Activated naive CD8-positive, alpha-beta T cell treated with anti-CD3 and anti-CD28 coated beads, Interleukin-2, amount 10 ng/mL, durations not matched to agents 7 days and 5 days (primary cell): ENCODE results near the gene ZNF333. TPM values are rescaled to one million over a fixed set of nuclear protein-coding genes. Genes with fewer than 3 reads are reported as not detected.
"Not testable (repeated sequence)": the region's sequence is repeated elsewhere in the genome, so short reads cannot be mapped to it uniquely, and the experiment has no call there.

Experiments used
- ATAC-seq: fragments of 150-1000 bp; cut with Tn5 transposase; one replicate; pipeline ENCODE4 v1.10.0; 2021; ENCODE audit warnings: low read depth, moderate library complexity
- POLR2A ChIA-PET: fragments of 350-600 bp; sonication (Branson Sonifier 250); formaldehyde crosslinking; loops from one replicate; lab custom pipeline; 2021; ENCODE audit warnings: antibody characterized with exemption; lab: Charles Lee
- DNase-seq: peaks from one replicate; pipeline ENCODE4 v3.0.0; 2021
- H3K27ac Mint-ChIP-seq: one replicate; pipeline ENCODE4 v1.8.0; 2022; ENCODE audit warnings: mild to moderate bottlenecking, mixed read lengths
- H3K27me3 Mint-ChIP-seq: one replicate; pipeline ENCODE4 v1.8.0; 2022; ENCODE audit warnings: mild to moderate bottlenecking, moderate library complexity, mixed read lengths
- H3K36me3 Mint-ChIP-seq: one replicate; pipeline ENCODE4 v1.8.0; 2021; ENCODE audit warnings: mild to moderate bottlenecking, mixed read lengths
- H3K4me1 Mint-ChIP-seq: one replicate; pipeline ENCODE4 v1.8.0; 2021; ENCODE audit warnings: mixed read lengths
- H3K4me3 Mint-ChIP-seq: one replicate; pipeline ENCODE4 v1.8.0; 2022; ENCODE audit warnings: mild to moderate bottlenecking, moderate library complexity, mixed read lengths
- H3K9me3 Mint-ChIP-seq: one replicate; pipeline ENCODE4 v1.8.0; 2021; ENCODE audit warnings: mixed read lengths
- total RNA-seq, 2 experiments: library from RNA; stranded (reverse); gene quantifications; one replicate each; pipeline ENCODE4 v1.2.3, GENCODE V29; 2021

ZNF333 gene
- total RNA-seq, 2 experiments from 2014 or later: 16.8 to 19.0 TPM

DNA sequence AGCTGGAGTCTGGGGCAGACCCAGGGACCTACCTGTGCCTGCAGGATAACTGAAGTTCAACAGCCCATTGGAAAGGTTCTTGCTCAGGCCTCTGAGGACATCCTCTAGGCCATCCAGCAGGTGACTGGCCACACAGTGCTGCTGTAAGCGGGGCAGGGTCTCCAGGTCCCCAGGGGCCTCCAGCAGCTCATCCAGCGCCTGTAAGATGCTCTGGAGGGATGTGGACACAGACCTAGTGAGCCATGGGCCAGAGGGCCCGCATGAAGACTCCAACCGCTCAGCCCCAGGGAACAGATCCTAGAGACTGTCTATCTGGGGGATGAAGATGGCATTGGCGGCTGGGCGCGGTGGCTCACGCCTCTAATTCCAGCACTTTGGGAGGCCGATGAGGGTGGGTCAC, 74.6 kb downstream of the ZNF333 start:
- Mint-ChIP-seq H3K27ac (no peak overlapping the region), H3K9me3 (peaks cover 5% of the 10 kb centered on the region)
- POLR2A ChIA-PET: no interaction called here

DNA sequence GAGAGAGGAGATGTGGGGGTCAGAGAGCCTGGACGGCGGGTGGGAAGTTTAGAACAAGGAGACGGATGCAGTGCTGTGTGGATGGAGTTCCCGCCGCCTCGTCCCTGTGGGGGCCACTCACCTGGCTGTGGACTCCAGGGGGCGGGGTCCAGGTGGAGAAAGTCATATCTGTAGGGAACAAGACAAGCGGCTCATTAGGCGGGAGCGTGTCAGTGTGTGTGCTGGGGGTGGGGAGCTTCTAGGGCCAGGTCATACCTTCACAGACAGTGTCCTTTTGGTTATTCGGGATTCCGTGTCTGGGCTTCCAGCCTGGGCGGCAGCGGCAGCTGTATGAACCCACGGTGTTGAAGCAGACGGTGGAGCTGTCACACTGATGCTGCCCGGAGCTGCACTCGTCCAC, 75.6 kb downstream of the ZNF333 start:
- DNase-seq, ATAC-seq, H3K36me3 Mint-ChIP-seq, H3K9me3 Mint-ChIP-seq, H3K27me3 Mint-ChIP-seq, H3K4me3 Mint-ChIP-seq, POLR2A ChIA-PET, H3K27ac Mint-ChIP-seq, H3K4me1 Mint-ChIP-seq: not testable (repeated sequence)

More for the DNA sequence above, 74.6 kb downstream of the ZNF333 start:
- Mint-ChIP-seq H3K4me1 (no peaks in the 10 kb centered on the region), H3K36me3 (no peaks in the 10 kb centered on the region), H3K27me3 (peaks cover 3% of the 10 kb centered on the region), H3K4me3 (no peak overlapping the region)
- ATAC-seq (no peak), DNase-seq (no peak)

DNA sequence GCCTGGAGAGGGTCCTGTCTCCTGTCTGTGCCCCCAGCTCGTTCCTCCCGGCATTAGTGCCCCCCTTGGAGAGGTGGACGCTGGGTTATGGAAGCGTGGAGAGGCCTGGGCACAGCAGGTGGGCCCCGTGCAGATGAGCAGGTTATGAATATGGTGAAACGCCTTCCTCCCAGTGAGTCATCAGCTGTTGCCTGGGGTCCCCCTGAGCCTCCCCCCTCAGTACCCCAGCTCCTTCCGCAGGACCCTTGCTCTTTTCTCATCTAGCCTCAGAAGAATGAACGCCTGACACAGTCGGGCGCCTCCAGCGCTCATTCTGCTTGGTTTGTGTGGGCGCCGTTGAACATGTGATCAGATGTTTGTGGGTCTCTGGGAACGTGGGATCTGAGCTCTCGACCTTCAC, 76.0 kb downstream of the ZNF333 start:
- POLR2A ChIA-PET, H3K9me3 Mint-ChIP-seq, ATAC-seq, H3K27ac Mint-ChIP-seq, H3K4me3 Mint-ChIP-seq, H3K27me3 Mint-ChIP-seq, H3K4me1 Mint-ChIP-seq, H3K36me3 Mint-ChIP-seq, DNase-seq: not testable (repeated sequence)

DNA sequence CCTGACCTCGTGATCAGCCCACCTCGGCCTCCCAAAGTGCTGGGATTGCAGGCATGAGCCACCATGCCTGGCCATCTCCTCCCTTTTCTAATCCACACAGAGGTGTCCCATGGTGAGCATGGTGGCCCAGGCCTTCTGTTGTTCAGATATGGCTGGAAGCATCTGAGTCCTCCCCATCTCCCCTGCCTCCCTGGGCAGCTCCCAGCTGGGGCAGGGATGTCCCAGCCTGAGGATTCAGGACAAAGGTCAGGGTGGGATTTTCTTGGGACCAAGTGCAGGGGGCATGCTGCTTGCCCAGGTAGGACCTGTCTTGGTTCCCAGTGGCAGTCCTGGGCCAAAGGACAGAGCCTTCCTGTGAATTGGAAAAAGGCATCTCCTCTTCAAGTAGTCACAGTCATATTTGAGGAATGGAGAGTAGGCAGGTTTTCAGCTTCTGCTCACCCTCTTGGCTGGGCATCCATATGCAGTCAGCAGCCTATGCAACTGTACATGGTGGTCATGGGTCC, 77.7 kb downstream of the ZNF333 start:
- peaks cover 4% of the 10 kb centered on the region for H3K27me3 Mint-ChIP-seq

DNA sequence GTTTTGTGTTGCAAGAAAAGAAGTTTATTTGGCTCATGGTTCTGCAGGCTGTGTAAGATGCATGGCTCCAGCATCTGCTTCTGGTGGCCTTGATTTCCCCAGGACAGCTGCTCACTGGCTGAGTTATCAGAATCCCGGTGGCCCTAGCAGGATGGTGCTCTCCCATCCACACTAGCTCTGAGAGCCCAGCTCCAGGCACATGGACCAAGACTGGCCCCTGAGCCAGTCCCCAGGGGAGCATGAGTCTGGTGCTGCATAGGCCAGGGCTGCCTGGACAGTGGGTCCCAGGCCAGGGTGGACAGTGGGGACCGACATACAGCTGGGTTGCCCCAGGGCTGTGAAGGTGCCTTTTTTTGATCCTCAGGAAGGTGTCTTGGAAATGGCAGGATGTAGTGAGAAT, 78.2 kb downstream of the ZNF333 start:
- no peaks in the 10 kb centered on the region for H3K4me1 Mint-ChIP-seq
- peaks cover 1% of the 10 kb centered on the region for H3K9me3 Mint-ChIP-seq
- H3K27me3 Mint-ChIP-seq: peaks cover 4% of the 10 kb centered on the region
- no peak overlapping the region for H3K27ac Mint-ChIP-seq
- H3K36me3 Mint-ChIP-seq: no peaks in the 10 kb centered on the region
- DNase-seq: no peak
- ATAC-seq: no peak
- POLR2A ChIA-PET: no interaction called here
- no peak overlapping the region for H3K4me3 Mint-ChIP-seq

More for the DNA sequence above, 77.7 kb downstream of the ZNF333 start:
- Mint-ChIP-seq H3K36me3 (no peaks in the 10 kb centered on the region), H3K4me1 (no peaks in the 10 kb centered on the region), H3K9me3 (peaks cover 1% of the 10 kb centered on the region), H3K4me3 (no peak overlapping the region), H3K27ac (no peak overlapping the region)
- DNase-seq (no peak), ATAC-seq (no peak)
- POLR2A ChIA-PET: interaction anchor here (0.7 kb wide), 1 partner anchor 1311 kb away, joined by 3 read pairs; no protein-coding TSS in a partner anchor

DNA sequence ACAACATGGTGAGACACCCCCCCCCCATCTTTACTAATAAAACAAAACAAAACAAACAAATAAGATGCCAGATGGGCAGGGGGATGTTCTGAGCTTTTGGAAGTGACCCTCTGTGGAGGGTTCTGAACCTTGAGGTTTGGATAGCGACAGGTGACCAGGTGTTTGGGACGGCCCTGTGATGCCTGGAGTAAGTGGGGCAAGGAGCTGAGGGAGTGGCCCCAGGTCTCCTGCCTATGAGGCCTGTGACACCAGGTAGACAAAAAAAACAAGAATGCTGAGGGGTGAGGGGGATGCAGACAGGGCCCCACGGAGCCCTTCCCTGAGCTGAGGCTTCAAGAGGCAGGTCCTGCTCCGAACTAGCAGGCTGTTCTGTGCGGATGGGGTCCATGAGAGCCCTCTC, 79.4 kb downstream of the ZNF333 start:
- Mint-ChIP-seq H3K27me3 (peaks cover 5% of the 10 kb centered on the region), H3K9me3 (no peaks in the 10 kb centered on the region), H3K36me3 (no peaks in the 10 kb centered on the region), H3K4me3 (no peak overlapping the region), H3K27ac (no peak overlapping the region), H3K4me1 (no peaks in the 10 kb centered on the region)
- ATAC-seq (no peak), DNase-seq (no peak)
- POLR2A ChIA-PET: no interaction called here

DNA sequence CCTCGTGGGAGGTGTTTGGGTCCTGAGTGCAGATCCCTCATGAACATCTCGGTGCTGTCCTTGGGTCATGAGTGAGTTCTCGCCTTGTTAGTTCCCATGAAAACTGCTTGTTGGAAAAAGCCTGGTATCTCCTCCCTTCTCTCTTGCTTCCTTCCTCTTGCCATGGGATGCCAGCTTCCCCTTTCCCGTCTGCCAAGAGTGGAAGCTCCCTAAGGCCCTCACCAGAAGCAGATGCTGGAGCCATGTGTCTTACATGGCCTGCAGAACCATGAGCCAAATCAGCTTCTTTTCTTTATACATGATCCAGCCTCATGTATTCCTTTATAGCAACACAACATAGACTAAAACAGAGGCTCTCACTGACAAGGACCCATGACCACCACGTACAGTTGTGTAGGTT, 80.3 kb downstream of the ZNF333 start:
- DNase-seq: no peak
- Mint-ChIP-seq H3K27me3 (peaks cover 5% of the 10 kb centered on the region), H3K4me1 (no peaks in the 10 kb centered on the region), H3K27ac (no peak overlapping the region), H3K36me3 (no peaks in the 10 kb centered on the region), H3K9me3 (no peaks in the 10 kb centered on the region), H3K4me3 (no peak overlapping the region)
- ATAC-seq: no peak
- POLR2A ChIA-PET: no interaction called here

DNA sequence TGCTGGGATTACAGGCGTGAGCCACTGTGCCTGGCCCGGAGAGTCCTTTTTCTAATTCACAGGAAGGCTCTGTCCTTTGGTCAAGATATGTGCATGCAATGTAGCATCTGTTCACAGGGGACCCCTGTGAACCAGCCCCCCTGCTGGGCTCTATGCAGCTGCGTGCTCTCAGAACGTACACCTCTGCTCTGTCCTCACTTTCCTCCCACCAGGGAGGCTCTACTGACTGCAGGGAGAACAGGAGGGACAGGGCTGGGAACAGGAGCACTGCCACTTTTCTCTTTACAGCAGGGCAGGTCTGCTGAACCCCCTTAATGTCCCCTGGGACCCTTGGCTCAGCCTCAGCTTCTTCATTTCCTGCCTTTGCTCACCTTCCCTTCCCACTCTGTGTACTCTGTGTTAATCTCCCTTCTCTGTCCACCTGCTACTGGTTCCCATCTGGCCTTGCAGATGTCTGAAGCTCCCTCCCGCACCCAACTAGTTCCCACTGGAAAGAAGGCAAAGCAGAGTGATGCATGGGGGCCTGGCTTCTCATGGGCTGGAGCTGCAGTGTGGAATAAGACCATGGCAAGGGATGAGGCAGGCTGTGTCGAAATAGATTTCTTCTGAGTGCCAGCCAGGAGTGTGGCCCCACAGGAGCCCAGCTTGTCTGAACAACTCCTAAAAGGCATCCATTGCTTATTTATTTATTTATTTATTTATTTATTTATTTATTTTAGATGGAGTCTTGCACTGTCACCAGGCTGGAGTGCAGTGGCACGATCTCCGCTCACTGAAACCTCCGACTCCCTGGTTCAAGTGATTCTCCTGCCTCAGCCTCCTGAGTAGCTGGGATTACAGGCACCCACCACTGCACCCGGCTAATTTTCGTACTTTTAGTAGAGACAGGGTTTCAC, 81.3 kb downstream of the ZNF333 start:
- ATAC-seq (no peak), DNase-seq (no peak)
- Mint-ChIP-seq H3K27ac (peak overlapping the region; percentile 42), H3K36me3 (no peaks in the 10 kb centered on the region), H3K9me3 (no peaks in the 10 kb centered on the region), H3K27me3 (peaks cover 15% of the 10 kb centered on the region), H3K4me1 (peaks cover 6% of the 10 kb centered on the region), H3K4me3 (no peak overlapping the region)
- POLR2A ChIA-PET: no interaction called here

DNA sequence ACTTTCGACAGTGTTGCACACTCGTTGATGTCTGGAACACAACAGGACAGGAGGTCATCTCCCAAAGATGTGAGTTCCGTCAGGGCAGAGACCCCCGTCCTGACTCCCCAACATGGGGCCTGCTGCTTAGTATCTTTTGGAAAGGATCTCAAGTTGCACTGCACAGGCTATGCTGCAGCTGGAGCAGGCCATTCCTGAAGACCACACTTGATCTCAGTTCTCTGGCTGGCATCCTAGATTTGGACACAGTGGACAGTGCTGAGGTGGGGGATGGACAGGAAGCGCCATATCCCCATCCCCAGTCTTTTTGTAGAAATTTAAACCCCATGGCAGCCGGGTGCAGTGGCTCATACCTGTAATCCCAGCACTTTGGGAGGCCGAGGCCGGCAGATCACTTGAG, 82.6 kb downstream of the ZNF333 start:
- Mint-ChIP-seq H3K27me3 (peaks cover 24% of the 10 kb centered on the region), H3K4me1 (peaks cover 6% of the 10 kb centered on the region), H3K4me3 (no peak overlapping the region), H3K9me3 (no peaks in the 10 kb centered on the region), H3K36me3 (no peaks in the 10 kb centered on the region), H3K27ac (no peak overlapping the region)
- DNase-seq (no peak), ATAC-seq (no peak)
- POLR2A ChIA-PET: no interaction called here

DNA sequence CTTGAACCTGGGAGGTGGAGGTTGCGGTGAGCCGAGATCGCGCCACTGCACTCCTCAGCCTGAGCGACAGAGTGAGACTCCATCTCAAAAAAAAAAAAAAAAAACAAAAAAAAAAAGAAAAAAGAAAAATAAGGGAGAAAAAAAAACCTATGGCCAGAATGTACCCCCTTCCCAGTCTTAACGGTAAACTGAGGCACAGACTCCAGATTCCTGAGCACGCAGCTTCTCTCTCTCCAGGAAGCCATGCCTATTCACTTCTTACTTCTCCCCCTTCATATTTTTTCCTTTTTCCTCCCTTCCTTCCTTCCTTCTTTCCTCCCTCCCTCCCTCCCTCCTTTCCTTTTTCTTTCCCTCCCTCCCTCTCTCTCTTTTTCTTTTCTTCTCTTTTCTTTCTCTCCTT, 83.1 kb downstream of the ZNF333 start:
- H3K4me1 Mint-ChIP-seq: peaks cover 6% of the 10 kb centered on the region
- H3K36me3 Mint-ChIP-seq: no peaks in the 10 kb centered on the region
- DNase-seq: no peak
- H3K27ac Mint-ChIP-seq: no peak overlapping the region
- ATAC-seq: no peak
- H3K27me3 Mint-ChIP-seq: peaks cover 29% of the 10 kb centered on the region
- no peaks in the 10 kb centered on the region for H3K9me3 Mint-ChIP-seq
- H3K4me3 Mint-ChIP-seq: no peak overlapping the region
- POLR2A ChIA-PET: no interaction called here

DNA sequence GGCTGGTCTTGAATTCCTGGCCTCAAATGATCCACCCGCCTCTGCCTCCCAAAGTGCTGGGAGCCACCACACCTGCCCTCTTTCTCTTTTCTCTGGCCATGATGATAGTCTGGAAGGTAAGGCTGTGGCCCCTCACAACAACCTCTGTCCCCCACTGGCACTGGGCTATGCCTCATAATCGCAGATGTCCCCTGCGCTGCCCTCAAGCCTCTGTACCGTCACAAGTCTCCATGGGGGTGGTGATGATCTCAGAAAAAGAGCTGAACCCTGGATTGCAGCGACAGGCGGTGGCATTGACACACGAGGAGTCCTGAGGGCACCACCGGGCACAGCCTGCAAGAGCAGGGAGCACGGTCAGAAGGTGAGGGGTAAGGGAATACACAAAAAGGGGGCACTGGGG, 83.9 kb downstream of the ZNF333 start:
- DNase-seq, H3K4me3 Mint-ChIP-seq, H3K9me3 Mint-ChIP-seq, H3K4me1 Mint-ChIP-seq, ATAC-seq, H3K36me3 Mint-ChIP-seq, POLR2A ChIA-PET, H3K27ac Mint-ChIP-seq: not testable (repeated sequence)
- peaks cover 31% of the 10 kb centered on the region for H3K27me3 Mint-ChIP-seq

DNA sequence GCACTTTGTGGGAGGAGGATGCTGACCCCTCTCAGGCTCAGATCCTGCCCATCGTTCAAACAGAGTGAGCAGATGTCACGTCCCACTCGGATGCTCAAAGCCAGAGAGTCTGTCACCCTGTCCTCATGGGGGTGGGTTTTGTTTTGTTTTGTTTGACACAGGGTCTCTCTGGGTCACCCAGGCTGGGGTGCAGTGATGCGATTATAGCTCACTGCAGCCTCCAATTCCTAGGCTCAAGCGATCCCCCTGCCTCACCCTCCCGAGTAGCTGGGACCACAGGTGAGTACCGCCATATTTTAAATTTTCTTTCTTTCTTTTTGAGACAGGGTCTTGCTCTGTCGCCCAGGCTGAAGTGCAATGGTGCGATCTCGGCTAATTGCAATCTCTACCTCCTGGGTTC, 84.5 kb downstream of the ZNF333 start:
- H3K27me3 Mint-ChIP-seq: peaks cover 32% of the 10 kb centered on the region
- no peak for ATAC-seq
- peaks cover 6% of the 10 kb centered on the region for H3K4me1 Mint-ChIP-seq
- H3K4me3 Mint-ChIP-seq: no peak overlapping the region
- no peak for DNase-seq
- H3K9me3 Mint-ChIP-seq: no peaks in the 10 kb centered on the region
- no peaks in the 10 kb centered on the region for H3K36me3 Mint-ChIP-seq
- POLR2A ChIA-PET: no interaction called here
- no peak overlapping the region for H3K27ac Mint-ChIP-seq

DNA sequence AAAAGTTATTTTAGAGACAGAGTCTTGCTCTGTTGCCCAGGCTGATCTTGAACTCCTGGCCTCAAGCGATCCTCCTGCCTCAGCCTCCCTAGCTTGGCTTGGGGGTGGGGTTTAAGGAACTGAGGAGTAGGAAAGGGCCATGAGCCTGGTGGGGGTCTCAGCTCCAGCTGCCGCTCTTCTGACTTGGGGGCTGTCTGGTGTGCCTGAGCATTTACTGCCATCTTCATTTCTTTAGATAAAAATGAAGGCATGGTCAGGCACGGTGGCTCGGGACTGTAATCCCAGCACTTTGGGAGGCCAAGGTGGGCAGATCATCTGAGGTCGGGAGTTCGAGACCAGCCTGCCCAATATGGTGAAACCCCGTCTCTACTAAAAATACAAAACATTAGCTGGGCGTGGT, 85.5 kb downstream of the ZNF333 start:
- POLR2A ChIA-PET, DNase-seq, H3K36me3 Mint-ChIP-seq, H3K9me3 Mint-ChIP-seq, H3K27ac Mint-ChIP-seq, H3K4me3 Mint-ChIP-seq, ATAC-seq, H3K4me1 Mint-ChIP-seq: not testable (repeated sequence)
- H3K27me3 Mint-ChIP-seq: peaks cover 32% of the 10 kb centered on the region
